GM12878 (cell line): ENCODE results near the gene KDM6B. TPM values are rescaled to one million over a fixed set of nuclear protein-coding genes. Genes with fewer than 3 reads are reported as not detected.

ENCODE experiments used
- ATAC-seq: fragments of 200-7000 bp; cut with Tn5 transposase; 3 replicates; pipeline ENCODE4 v1.9.1; 2020; ENCODE audit warnings: mild to moderate bottlenecking, moderate library complexity
- BruUV-seq: library from RNA; stranded (reverse); fragments of 400-500 nt; replicated peaks from 2 replicates; lab custom pipeline; 2021; lab: Mats Ljungman, UMichigan
- CTCF ChIA-PET: fragments of 300-600 bp; sonication (Branson Sonifier 250); formaldehyde crosslinking; extraction: SDS; loops from one replicate; lab custom pipeline; 2021; ENCODE audit warnings: inconsistent platforms; lab: Yijun Ruan, JAX
- POLR2A ChIA-PET: fragments of 350-600 bp; formaldehyde crosslinking; extraction: SDS; loops from one replicate; lab custom pipeline; 2021; ENCODE audit warnings: inconsistent platforms; lab: Charles Lee
- RAD21 ChIA-PET: fragments of 300-600 bp; sonication (Branson Sonifier 250); formaldehyde crosslinking; loops from one replicate; lab custom pipeline; 2023; ENCODE audit warnings: antibody characterized with exemption; ENCODE audit not compliant: unreplicated experiment; lab: Charles Lee
- SMC1A ChIA-PET: fragments of 300-600 bp; sonication (Branson Sonifier 250); formaldehyde crosslinking; loops from one replicate; lab custom pipeline; 2023; ENCODE audit not compliant: unreplicated experiment, uncharacterized antibody; lab: Charles Lee
- DNase-seq: peaks from one replicate; pipeline ENCODE4 v3.0.0-alpha.2; 2011; ENCODE audit warnings: low read depth, low spot score
- FAIRE-seq: peaks from 3 replicates; lab custom pipeline; 2011; peaks lifted over from hg19 to GRCh38; lab: Jason Lieb, UNC
- H2AFZ ChIP-seq: 2 replicates; pipeline ENCODE4 v1.6.0; 2011; ENCODE audit warnings: low read depth, low read length, control low read depth; ENCODE audit not compliant: control insufficient read depth
- H3K27ac ChIP-seq: 2 replicates; pipeline ENCODE4 v1.5.1; 2011; ENCODE audit warnings: control low read depth; ENCODE audit not compliant: control insufficient read depth, insufficient read depth
- H3K27me3 ChIP-seq, 2 experiments: replicated peaks in 1 of 2; 2 replicates each; pipeline versions ENCODE4 v1.6.0 to v1.6.1; 2011; ENCODE audit warnings: low read length in 1 of 2; ENCODE audit not compliant: control insufficient read depth in 2 of 2, insufficient read depth in 2 of 2
- H3K36me3 ChIP-seq, 2 experiments: 2 replicates each; pipeline ENCODE4 v1.5.1; 2011; ENCODE audit warnings: low read length in 1 of 2; ENCODE audit not compliant: control insufficient read depth in 2 of 2, insufficient read depth in 2 of 2
- H3K4me1 ChIP-seq: 2 replicates; pipeline ENCODE4 v1.6.1; 2011; ENCODE audit warnings: mild to moderate bottlenecking, low read length, moderate library complexity, mixed read lengths; ENCODE audit not compliant: control insufficient read depth, insufficient read depth
- H3K4me2 ChIP-seq: 2 replicates; pipeline ENCODE4 v1.6.0; 2011; ENCODE audit warnings: control low read depth; ENCODE audit not compliant: control insufficient read depth, insufficient read depth
- H3K4me3 ChIP-seq: fragments of 200-600 bp; sonication (generic); 2 replicates; pipeline ENCODE4 v1.5.1; 2016
- H3K79me2 ChIP-seq: 2 replicates; pipeline ENCODE4 v1.6.0; 2011; ENCODE audit warnings: low read length; ENCODE audit not compliant: control insufficient read depth, insufficient read depth
- H3K9ac ChIP-seq: 2 replicates; pipeline ENCODE4 v1.8.0; 2011; ENCODE audit warnings: low read length, control low read depth, mixed read lengths; ENCODE audit not compliant: control insufficient read depth, insufficient read depth
- H3K9me3 ChIP-seq: replicated peaks from 3 replicates; pipeline ENCODE4 v1.5.1; 2011; ENCODE audit warnings: mild to moderate bottlenecking, low read length; ENCODE audit not compliant: control insufficient read depth, insufficient read depth
- H4K20me1 ChIP-seq: 2 replicates; pipeline ENCODE4 v1.6.0; 2011; ENCODE audit not compliant: control insufficient read depth, insufficient read depth
- BRCA1 ChIP-seq: IDR thresholded peaks from 2 replicates; pipeline ENCODE4 v1.6.1; 2011; ENCODE audit warnings: low read depth, low read length, improper control_type of control experiment
- CEBPB ChIP-seq, 2 experiments: fragments of 150-350 bp in 1 of 2; IDR thresholded peaks; 2 replicates each; pipeline ENCODE4 v1.6.1; 2012 to 2014; ENCODE audit warnings: low read depth in 2 of 2, low read length in 2 of 2, borderline replicate concordance in 1 of 2, inconsistent platforms in 1 of 2
- CHD2 ChIP-seq: IDR thresholded peaks from 2 replicates; pipeline ENCODE4 v1.6.1; 2011; ENCODE audit warnings: low read depth, low read length, improper control_type of control experiment, borderline replicate concordance
- CREM ChIP-seq: IDR thresholded peaks from 2 replicates; pipeline ENCODE4 v1.6.1; 2014; ENCODE audit warnings: antibody characterized with exemption, low read depth
- EGR1 ChIP-seq, 2 experiments: IDR thresholded peaks; 1 replicate in 1 of 2; 2 replicates in 1 of 2; pipeline ENCODE4 v1.6.1; 2011 to 2012; ENCODE audit warnings: low read depth in 2 of 2, low read length in 2 of 2, borderline replicate concordance in 1 of 2, mild to moderate bottlenecking in 1 of 2, moderate library complexity in 1 of 2
- IRF3 ChIP-seq: fragments of 450-650 bp; IDR thresholded peaks from 2 replicates; pipeline ENCODE4 v1.6.1; 2014; ENCODE audit warnings: mild to moderate bottlenecking
- POLR2A ChIP-seq: IDR thresholded peaks from 2 replicates; pipeline ENCODE4 v1.6.1; 2011; ENCODE audit warnings: low read depth, mild to moderate bottlenecking, low read length
- RBBP5 ChIP-seq: fragments of 200-600 bp; sonication (generic); conservative IDR thresholded peaks from 2 replicates; pipeline ENCODE4 v1.6.1; 2016
- SREBF2 ChIP-seq: IDR thresholded peaks from 2 replicates; pipeline ENCODE4 v1.6.1; 2012; ENCODE audit warnings: mild to moderate bottlenecking, low read length
- WGBS: methylation state at CpG from one replicate; pipeline ENCODE4 v1.1.6; 2016; ENCODE audit warnings: low lambda C conversion rate; ENCODE audit not compliant: insufficient replicate concordance, insufficient coverage; ENCODE audit errors: missing lambda C conversion rate; 5-methylcytosine and 5-hydroxymethylcytosine counted together
- in situ Hi-C: fragments of 300-500 bp; cut with MboI; formaldehyde crosslinking; loops from 9 replicates; pipeline ENCODE4 v1.14.3; 2018; ENCODE audit warnings: mixed read lengths
- intact Hi-C: fragments of 100-400 bp; cut with micrococcal nuclease; formaldehyde crosslinking; loops from one replicate; pipeline ENCODE4 v1.14.2; 2022; ENCODE audit not compliant: unreplicated experiment
- polyA plus RNA-seq, 11 experiments: library from polyadenylated mRNA; depleted of rRNA in 4 of 11; unstranded in 6 of 11; stranded (reverse) in 5 of 11; fragments of >200 nt; fragmentation: Nextera tagmentation in 4 of 11; fragmentation: Illumina TruSeq in 1 of 11; extraction: Ambion mirVana in 4 of 11; extraction: Trizol in 1 of 11; gene quantifications; 1 replicate in 1 of 11; 2 replicates in 10 of 11; pipeline versions ENCODE4 v1.2.1 to v1.2.3, GENCODE V29; 2011 to 2016; ENCODE audit warnings: inconsistent platforms in 2 of 11, missing spikeins in 2 of 11, low read depth in 1 of 11
- total RNA-seq, 4 experiments: library from RNA; depleted of rRNA in 3 of 4; stranded (reverse); fragments of >200 nt in 3 of 4; fragmentation: Illumina TruSeq in 1 of 4; extraction: Trizol in 1 of 4; gene quantifications; 2 replicates each; pipeline versions ENCODE4 v1.2.1 to v1.2.3, GENCODE V29; 2013 to 2021

Gene KDM6B
- total and polyA plus RNA-seq, 10 of the 15 experiments (the other 5 are each of a cell fraction or from before 2014, with no cell fraction given) = 0.05 to 33.5 (median 2.3) TPM

- DNase-seq = no peak
- SMC1A ChIA-PET = interaction anchor here (0.9 to 1.9 kb wide), 2 partner anchors 8 to 240 kb away, joined by 4 to 7 read pairs; no protein-coding TSS in a partner anchor
- Histone ChIP-seq H2AFZ (no peak overlapping the region), H3K36me3 (no peaks in the 10 kb centered on the region), H3K79me2 (no peaks in the 10 kb centered on the region), H3K4me3 (no peak overlapping the region), H3K9ac (no peak overlapping the region), H3K9me3 (no peaks in the 10 kb centered on the region), H3K4me2 (no peak overlapping the region), H3K4me1 (no peaks in the 10 kb centered on the region), H3K27ac (no peak overlapping the region), H3K27me3 (peaks cover 0 to 2% of the 10 kb centered on the region in 2 experiments; a peak in 2 of 4 replicates), H4K20me1 (no peaks in the 10 kb centered on the region)
- CTCF ChIA-PET = interaction anchor here (1.0 to 1.6 kb wide), 5 partner anchors 40 to 172 kb away, joined by 3 to 5 read pairs (median 3); partner anchors contain the start of gene NAA38
- WGBS = 70% methylated on average over 10 of the region's 10 CpGs
- intact Hi-C loops (no loop called here), in situ Hi-C loops (no loop called here)
- no TSS peak for BruUV-seq
- POLR2A ChIA-PET = no interaction called here
- TF ChIP-seq IRF3 = no peak
- no peak for TF ChIP-seq RBBP5
- TF ChIP-seq EGR1 (IDR thresholded peaks at IDR 0.05; ENCODE audit: borderline replicate concordance in 1 of 2, low read depth in 2 of 2, low read length in 2 of 2) = no peak
- no peak for TF ChIP-seq CEBPB (IDR thresholded peaks at IDR 0.05; ENCODE audit: borderline replicate concordance in 1 of 2, low read depth in 2 of 2, low read length in 2 of 2)
- TF ChIP-seq POLR2A = no peak
- TF ChIP-seq CREM = no peak
- no peak for TF ChIP-seq BRCA1
- TF ChIP-seq SREBF2 = no peak
- no peak for TF ChIP-seq CHD2
- no peak for FAIRE-seq
- ATAC-seq = no peak
- RAD21 ChIA-PET = interaction anchor here (0.6 kb wide), 1 partner anchor 45 kb away, joined by 3 read pairs; no protein-coding TSS in a partner anchor
Observed at GRCh38 chr17:7816926-7817642, 16.9 kb upstream of the KDM6B start.
